Measurements from ENCODE around the gene GFM1. TPM values are rescaled to one million over a fixed set of nuclear protein-coding genes. Genes with fewer than 3 reads are reported as not detected.
A peak's percentile ranks its signal among the peaks of the same experiment; 100 is the strongest.

GFM1 gene
- total and polyA plus RNA-seq, 2 of the 13 experiments (the other 11 are each of a cell fraction or from before 2014, with no cell fraction given): 10.5 to 59.0 TPM

DNA sequence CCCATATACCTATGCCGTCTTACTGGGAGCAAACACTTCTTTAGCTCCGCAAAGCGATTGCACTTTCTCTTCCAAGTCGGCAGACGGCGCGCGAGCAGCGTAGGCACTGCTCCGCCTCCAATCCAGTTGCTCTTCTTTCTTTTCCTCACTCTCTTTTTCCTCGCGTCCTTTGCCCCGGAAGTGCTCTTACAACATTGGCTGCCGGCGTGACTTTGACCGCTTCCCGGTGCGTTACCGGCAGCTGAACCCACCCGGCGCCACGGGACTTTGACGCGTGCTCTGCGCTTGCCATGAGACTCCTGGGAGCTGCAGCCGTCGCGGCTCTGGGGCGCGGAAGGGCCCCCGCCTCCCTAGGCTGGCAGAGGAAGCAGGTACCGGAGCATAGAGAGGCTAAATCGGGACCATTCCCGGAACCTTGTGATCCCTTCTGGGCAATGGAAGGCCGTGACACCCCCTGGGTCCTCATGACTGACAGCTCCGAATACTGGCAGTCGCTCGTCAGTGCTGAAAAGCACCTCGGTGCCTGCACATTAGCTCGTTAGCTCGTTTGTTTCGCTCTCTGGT lies at the start of gene GFM1 (continued):
- TF ChIP-seq, protein P1, sequence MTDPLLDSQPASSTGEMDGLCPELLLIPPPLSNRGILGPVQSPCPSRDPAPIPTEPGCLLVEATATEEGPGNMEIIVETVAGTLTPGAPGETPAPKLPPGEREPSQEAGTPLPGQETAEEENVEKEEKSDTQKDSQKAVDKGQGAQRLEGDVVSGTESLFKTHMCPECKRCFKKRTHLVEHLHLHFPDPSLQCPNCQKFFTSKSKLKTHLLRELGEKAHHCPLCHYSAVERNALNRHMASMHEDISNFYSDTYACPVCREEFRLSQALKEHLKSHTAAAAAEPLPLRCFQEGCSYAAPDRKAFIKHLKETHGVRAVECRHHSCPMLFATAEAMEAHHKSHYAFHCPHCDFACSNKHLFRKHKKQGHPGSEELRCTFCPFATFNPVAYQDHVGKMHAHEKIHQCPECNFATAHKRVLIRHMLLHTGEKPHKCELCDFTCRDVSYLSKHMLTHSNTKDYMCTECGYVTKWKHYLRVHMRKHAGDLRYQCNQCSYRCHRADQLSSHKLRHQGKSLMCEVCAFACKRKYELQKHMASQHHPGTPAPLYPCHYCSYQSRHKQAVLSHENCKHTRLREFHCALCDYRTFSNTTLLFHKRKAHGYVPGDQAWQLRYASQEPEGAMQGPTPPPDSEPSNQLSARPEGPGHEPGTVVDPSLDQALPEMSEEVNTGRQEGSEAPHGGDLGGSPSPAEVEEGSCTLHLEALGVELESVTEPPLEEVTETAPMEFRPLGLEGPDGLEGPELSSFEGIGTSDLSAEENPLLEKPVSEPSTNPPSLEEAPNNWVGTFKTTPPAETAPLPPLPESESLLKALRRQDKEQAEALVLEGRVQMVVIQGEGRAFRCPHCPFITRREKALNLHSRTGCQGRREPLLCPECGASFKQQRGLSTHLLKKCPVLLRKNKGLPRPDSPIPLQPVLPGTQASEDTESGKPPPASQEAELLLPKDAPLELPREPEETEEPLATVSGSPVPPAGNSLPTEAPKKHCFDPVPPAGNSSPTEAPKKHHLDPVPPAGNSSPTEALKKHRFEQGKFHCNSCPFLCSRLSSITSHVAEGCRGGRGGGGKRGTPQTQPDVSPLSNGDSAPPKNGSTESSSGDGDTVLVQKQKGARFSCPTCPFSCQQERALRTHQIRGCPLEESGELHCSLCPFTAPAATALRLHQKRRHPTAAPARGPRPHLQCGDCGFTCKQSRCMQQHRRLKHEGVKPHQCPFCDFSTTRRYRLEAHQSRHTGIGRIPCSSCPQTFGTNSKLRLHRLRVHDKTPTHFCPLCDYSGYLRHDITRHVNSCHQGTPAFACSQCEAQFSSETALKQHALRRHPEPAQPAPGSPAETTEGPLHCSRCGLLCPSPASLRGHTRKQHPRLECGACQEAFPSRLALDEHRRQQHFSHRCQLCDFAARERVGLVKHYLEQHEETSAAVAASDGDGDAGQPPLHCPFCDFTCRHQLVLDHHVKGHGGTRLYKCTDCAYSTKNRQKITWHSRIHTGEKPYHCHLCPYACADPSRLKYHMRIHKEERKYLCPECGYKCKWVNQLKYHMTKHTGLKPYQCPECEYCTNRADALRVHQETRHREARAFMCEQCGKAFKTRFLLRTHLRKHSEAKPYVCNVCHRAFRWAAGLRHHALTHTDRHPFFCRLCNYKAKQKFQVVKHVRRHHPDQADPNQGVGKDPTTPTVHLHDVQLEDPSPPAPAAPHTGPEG (CRISPR knock-in tag; IDR thresholded peaks at IDR 0.05): peak; percentile 63; the same call in 1 of the 2 replicates
- TF ChIP-seq ISL2 (CRISPR knock-in tag; IDR thresholded peaks at IDR 0.05): peak; percentile 75
- TF ChIP-seq ZBTB8A (CRISPR knock-in tag; IDR thresholded peaks at IDR 0.05; ENCODE audit: borderline replicate concordance, low read depth): no peak
- TF ChIP-seq XRCC5 (optimal IDR thresholded peaks at IDR 0.05; ENCODE audit: low read length): peak; percentile 89
- peak; percentile 77 for TF ChIP-seq ETV5 (CRISPR knock-in tag; IDR thresholded peaks at IDR 0.05; ENCODE audit: borderline replicate concordance)
- TF ChIP-seq, protein P2, sequence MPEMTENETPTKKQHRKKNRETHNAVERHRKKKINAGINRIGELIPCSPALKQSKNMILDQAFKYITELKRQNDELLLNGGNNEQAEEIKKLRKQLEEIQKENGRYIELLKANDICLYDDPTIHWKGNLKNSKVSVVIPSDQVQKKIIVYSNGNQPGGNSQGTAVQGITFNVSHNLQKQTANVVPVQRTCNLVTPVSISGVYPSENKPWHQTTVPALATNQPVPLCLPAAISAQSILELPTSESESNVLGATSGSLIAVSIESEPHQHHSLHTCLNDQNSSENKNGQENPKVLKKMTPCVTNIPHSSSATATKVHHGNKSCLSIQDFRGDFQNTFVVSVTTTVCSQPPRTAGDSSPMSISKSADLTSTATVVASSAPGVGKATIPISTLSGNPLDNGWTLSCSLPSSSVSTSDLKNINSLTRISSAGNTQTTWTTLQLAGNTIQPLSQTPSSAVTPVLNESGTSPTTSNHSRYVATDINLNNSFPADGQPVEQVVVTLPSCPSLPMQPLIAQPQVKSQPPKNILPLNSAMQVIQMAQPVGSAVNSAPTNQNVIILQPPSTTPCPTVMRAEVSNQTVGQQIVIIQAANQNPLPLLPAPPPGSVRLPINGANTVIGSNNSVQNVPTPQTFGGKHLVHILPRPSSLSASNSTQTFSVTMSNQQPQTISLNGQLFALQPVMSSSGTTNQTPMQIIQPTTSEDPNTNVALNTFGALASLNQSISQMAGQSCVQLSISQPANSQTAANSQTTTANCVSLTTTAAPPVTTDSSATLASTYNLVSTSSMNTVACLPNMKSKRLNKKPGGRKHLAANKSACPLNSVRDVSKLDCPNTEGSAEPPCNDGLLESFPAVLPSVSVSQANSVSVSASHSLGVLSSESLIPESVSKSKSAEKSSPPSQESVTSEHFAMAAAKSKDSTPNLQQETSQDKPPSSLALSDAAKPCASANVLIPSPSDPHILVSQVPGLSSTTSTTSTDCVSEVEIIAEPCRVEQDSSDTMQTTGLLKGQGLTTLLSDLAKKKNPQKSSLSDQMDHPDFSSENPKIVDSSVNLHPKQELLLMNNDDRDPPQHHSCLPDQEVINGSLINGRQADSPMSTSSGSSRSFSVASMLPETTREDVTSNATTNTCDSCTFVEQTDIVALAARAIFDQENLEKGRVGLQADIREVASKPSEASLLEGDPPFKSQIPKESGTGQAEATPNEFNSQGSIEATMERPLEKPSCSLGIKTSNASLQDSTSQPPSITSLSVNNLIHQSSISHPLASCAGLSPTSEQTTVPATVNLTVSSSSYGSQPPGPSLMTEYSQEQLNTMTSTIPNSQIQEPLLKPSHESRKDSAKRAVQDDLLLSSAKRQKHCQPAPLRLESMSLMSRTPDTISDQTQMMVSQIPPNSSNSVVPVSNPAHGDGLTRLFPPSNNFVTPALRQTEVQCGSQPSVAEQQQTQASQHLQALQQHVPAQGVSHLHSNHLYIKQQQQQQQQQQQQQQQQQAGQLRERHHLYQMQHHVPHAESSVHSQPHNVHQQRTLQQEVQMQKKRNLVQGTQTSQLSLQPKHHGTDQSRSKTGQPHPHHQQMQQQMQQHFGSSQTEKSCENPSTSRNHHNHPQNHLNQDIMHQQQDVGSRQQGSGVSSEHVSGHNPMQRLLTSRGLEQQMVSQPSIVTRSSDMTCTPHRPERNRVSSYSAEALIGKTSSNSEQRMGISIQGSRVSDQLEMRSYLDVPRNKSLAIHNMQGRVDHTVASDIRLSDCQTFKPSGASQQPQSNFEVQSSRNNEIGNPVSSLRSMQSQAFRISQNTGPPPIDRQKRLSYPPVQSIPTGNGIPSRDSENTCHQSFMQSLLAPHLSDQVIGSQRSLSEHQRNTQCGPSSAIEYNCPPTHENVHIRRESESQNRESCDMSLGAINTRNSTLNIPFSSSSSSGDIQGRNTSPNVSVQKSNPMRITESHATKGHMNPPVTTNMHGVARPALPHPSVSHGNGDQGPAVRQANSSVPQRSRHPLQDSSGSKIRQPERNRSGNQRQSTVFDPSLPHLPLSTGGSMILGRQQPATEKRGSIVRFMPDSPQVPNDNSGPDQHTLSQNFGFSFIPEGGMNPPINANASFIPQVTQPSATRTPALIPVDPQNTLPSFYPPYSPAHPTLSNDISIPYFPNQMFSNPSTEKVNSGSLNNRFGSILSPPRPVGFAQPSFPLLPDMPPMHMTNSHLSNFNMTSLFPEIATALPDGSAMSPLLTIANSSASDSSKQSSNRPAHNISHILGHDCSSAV (CRISPR knock-in tag; IDR thresholded peaks at IDR 0.05; ENCODE audit: borderline replicate concordance): no peak
- TF ChIP-seq, protein P3, sequence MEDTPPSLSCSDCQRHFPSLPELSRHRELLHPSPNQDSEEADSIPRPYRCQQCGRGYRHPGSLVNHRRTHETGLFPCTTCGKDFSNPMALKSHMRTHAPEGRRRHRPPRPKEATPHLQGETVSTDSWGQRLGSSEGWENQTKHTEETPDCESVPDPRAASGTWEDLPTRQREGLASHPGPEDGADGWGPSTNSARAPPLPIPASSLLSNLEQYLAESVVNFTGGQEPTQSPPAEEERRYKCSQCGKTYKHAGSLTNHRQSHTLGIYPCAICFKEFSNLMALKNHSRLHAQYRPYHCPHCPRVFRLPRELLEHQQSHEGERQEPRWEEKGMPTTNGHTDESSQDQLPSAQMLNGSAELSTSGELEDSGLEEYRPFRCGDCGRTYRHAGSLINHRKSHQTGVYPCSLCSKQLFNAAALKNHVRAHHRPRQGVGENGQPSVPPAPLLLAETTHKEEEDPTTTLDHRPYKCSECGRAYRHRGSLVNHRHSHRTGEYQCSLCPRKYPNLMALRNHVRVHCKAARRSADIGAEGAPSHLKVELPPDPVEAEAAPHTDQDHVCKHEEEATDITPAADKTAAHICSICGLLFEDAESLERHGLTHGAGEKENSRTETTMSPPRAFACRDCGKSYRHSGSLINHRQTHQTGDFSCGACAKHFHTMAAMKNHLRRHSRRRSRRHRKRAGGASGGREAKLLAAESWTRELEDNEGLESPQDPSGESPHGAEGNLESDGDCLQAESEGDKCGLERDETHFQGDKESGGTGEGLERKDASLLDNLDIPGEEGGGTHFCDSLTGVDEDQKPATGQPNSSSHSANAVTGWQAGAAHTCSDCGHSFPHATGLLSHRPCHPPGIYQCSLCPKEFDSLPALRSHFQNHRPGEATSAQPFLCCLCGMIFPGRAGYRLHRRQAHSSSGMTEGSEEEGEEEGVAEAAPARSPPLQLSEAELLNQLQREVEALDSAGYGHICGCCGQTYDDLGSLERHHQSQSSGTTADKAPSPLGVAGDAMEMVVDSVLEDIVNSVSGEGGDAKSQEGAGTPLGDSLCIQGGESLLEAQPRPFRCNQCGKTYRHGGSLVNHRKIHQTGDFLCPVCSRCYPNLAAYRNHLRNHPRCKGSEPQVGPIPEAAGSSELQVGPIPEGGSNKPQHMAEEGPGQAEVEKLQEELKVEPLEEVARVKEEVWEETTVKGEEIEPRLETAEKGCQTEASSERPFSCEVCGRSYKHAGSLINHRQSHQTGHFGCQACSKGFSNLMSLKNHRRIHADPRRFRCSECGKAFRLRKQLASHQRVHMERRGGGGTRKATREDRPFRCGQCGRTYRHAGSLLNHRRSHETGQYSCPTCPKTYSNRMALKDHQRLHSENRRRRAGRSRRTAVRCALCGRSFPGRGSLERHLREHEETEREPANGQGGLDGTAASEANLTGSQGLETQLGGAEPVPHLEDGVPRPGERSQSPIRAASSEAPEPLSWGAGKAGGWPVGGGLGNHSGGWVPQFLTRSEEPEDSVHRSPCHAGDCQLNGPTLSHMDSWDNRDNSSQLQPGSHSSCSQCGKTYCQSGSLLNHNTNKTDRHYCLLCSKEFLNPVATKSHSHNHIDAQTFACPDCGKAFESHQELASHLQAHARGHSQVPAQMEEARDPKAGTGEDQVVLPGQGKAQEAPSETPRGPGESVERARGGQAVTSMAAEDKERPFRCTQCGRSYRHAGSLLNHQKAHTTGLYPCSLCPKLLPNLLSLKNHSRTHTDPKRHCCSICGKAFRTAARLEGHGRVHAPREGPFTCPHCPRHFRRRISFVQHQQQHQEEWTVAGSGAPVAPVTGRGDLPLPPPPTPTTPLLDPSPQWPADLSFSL (CRISPR knock-in tag; IDR thresholded peaks at IDR 0.05): no peak
- TF ChIP-seq ZNF232 (CRISPR knock-in tag; IDR thresholded peaks at IDR 0.05; ENCODE audit: borderline replicate concordance): no peak
